Stimulated activated naive CD8-positive, alpha-beta T cell treated with anti-CD3 and anti-CD28 coated beads, Interleukin-15, amount 100 ng/mL, for 72 hours (primary cell): ENCODE measurements around the gene METTL16.
A peak's percentile ranks its signal among the peaks of the same experiment; 100 is the strongest.

Experiments used
- ATAC-seq: fragments of 150-1000 bp; cut with Tn5 transposase; 2 replicates; pipeline ENCODE4 v1.10.0; 2021; ENCODE audit warnings: mild to moderate bottlenecking, moderate library complexity
- DNase-seq, 2 donors: peaks; one replicate each; pipeline ENCODE4 v3.0.0; 2021 to 2022
- H3K27ac Mint-ChIP-seq, 2 donors: one replicate each; pipeline ENCODE4 v1.8.0; 2022; ENCODE audit warnings: mild to moderate bottlenecking in 2 of 2, mixed read lengths in 2 of 2, moderate library complexity in 2 of 2
- H3K27me3 Mint-ChIP-seq: one replicate; pipeline ENCODE4 v1.8.0; 2022; ENCODE audit warnings: mixed read lengths
- H3K4me1 Mint-ChIP-seq: one replicate; pipeline ENCODE4 v1.8.0; 2022; ENCODE audit warnings: mild to moderate bottlenecking, mixed read lengths
- H3K4me3 Mint-ChIP-seq, 2 donors: one replicate each; pipeline ENCODE4 v1.8.0; 2022; ENCODE audit warnings: mild to moderate bottlenecking in 2 of 2, mixed read lengths in 2 of 2, moderate library complexity in 1 of 2
- H3K9me3 Mint-ChIP-seq, 2 donors: one replicate each; pipeline ENCODE4 v1.8.0; 2022; ENCODE audit warnings: mixed read lengths in 2 of 2

The METTL16 gene

DNA sequence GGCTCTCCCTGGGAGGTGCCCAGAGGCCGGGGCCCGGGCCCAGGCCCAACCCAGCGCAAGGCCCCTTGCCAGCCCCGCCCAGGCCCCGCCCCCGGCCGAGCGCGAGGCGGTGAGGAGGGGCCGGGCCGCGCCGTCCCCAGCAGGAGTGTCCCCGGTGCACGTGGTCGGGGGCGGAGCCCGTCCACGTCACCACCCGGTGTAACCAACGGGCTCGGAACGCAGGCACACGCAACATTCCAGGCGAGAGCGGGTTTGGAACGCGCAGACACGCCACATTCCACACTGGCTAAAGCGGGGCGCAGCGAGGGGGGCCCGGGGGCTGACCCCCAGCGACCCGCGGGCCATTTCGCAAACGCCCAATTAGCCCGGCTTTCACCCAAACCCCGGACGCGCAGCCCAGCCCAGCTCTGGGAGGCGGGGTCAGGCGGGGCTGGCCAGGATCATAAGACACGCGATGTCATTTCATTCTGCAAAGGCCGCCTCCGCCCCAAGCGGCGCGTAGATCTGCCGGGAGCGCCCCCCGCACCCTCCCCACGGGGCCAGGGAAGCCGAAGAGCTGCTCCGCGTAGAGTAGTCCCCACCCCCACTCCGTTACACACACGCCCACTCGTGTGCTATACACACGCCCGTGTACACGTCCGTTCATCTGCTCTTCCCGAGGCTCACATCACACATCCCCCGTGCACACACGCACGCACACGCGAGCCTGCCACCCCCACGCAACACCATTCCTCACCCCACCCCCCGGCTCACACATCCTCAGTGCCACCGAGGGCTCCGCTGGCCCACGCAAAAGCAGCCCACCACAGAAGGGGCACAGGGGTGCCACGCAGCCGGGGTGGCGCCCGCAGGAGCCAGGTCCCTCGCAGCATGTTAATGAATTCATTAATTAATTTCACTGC is 111.9 kb downstream of the METTL16 start:
- peaks cover 71% of the 10 kb centered on the region for H3K4me1 Mint-ChIP-seq
- H3K4me3 Mint-ChIP-seq: peak overlapping the region; percentile 85 to 98
- ATAC-seq: peak; percentile 73
- H3K27me3 Mint-ChIP-seq: no peaks in the 10 kb centered on the region
- no peaks in the 10 kb centered on the region for H3K9me3 Mint-ChIP-seq
- peak; percentile 91 to 93 for DNase-seq
- H3K27ac Mint-ChIP-seq: peak overlapping the region; percentile 94 to 100

- no peaks in the 10 kb centered on the region for H3K27me3 Mint-ChIP-seq
- no peaks in the 10 kb centered on the region for H3K9me3 Mint-ChIP-seq
- peak; percentile 13 for ATAC-seq
- peak overlapping the region; percentile 94 to 96 for H3K27ac Mint-ChIP-seq
- peak in 1 of 2 donors; percentile 53 for DNase-seq
- peaks cover 74% of the 10 kb centered on the region for H3K4me1 Mint-ChIP-seq
- peak overlapping the region; percentile 85 to 98 for H3K4me3 Mint-ChIP-seq
Measured at GRCh38 chr17:2398655-2399571, 112.8 kb downstream of the METTL16 start.

DNA sequence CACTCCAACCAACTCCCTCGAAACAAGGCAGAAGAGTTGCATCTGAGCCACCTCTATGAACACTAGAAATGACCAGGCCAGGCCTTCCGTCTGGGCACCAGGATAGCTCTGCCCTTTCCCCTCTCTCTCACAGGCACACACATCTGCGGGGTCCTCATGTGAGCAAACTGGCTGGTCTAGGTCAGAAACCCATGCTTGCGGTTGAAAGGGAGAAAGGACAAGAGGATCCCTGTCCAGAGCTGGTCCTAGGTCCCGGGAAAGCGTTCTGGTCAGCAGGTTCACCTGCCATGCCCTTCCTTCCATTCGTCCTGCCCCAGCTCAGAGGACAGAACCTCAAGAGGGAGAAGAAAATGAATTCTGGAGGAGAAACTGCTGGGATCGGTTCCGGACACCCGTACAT is 113.5 kb downstream of the METTL16 start:
- Mint-ChIP-seq H3K9me3 (no peaks in the 10 kb centered on the region), H3K4me1 (peaks cover 74% of the 10 kb centered on the region), H3K4me3 (peak overlapping the region; percentile 85 to 98), H3K27ac (peak overlapping the region; percentile 49 to 57), H3K27me3 (no peaks in the 10 kb centered on the region)
- DNase-seq (no peak), ATAC-seq (no peak)

DNA sequence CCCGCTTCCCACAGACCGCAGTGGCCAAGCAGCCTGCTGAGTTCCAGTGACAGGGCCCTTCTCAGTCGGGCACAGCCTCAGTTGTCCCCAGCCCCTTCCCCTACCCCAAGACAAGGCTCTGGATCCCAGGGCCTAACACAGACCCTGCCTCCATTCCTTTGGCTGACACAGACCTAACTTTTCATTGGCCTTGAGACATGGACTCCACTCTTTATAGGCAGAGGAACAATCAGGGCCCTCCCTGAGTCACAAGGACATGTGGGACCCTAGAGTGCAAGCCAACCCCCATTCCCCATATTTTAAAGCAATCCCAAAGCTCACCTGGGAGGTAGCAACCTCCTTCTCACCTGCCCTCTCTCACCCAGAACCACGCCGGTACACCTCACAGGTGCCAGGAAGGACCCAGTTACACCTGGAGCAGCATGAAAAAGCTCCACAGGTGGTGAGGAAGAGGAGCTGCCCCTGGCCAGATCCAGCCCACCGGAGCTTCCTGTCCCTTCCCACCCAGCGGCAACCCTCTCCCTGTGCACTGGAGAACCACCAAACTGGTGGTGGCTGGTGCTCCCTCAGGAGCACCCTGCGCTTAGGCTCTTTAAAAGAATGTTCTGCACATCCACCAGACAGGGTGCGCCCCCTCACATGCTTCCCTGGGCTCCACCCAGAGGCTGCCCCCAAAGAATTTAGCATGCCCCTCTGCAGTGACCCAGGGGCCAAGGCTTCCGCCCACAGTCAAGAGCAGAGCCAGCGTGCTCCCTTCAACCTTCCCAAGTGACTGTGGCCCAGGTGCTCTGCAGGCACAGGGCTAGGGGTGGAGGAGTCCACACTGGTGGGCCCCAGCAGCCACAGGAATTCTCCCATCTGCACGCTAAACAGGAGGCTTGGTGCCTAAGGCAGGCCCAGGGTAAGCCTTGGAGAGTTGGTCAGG is 114.2 kb downstream of the METTL16 start:
- DNase-seq (no peak), ATAC-seq (no peak)
- peaks cover 68% of the 10 kb centered on the region for H3K4me1 Mint-ChIP-seq
- no peaks in the 10 kb centered on the region for H3K9me3 Mint-ChIP-seq
- no peaks in the 10 kb centered on the region for H3K27me3 Mint-ChIP-seq
- peak overlapping the region; percentile 85 to 98 for H3K4me3 Mint-ChIP-seq
- peak overlapping the region; percentile 19 to 94 for H3K27ac Mint-ChIP-seq

DNA sequence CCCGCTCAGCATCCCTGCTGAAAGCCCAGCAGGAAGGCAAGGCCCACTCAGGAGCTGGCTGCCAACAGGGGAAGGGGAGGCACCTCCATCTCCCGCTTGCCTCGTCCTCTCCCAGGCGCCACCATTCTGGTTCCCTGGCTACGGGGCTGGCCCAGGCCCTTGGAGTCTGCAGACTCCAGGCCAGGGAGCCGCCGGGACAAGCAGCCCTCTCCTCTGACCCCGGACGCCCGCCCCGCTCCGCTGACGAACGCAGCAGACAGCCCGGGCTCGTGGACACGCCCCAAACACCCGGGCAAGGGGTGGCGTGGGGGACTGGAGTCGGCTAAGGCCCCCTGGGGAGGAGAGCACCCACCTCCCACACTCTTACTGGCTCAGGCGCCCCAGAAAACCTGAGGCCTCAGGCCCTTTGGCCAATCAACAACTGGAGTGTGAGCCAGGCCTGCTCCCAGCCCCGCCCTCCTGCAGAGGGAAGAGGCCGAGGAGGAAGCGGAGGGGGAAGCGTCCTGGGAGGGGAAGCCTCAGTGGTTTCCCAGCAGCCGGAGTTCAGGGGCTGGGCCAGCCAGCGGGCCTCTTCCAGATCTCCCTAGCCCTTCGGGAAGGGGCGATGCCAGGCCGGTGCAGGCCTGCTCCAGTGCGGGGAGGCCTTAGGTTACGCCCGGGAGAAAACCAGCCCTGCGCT is 115.0 kb downstream of the METTL16 start:
- peak; percentile 53 to 68 for DNase-seq
- no peaks in the 10 kb centered on the region for H3K9me3 Mint-ChIP-seq
- H3K27ac Mint-ChIP-seq: peak overlapping the region; percentile 19 to 94
- peaks cover 71% of the 10 kb centered on the region for H3K4me1 Mint-ChIP-seq
- no peak for ATAC-seq
- no peaks in the 10 kb centered on the region for H3K27me3 Mint-ChIP-seq
- H3K4me3 Mint-ChIP-seq: peak overlapping the region; percentile 85 to 98

DNA sequence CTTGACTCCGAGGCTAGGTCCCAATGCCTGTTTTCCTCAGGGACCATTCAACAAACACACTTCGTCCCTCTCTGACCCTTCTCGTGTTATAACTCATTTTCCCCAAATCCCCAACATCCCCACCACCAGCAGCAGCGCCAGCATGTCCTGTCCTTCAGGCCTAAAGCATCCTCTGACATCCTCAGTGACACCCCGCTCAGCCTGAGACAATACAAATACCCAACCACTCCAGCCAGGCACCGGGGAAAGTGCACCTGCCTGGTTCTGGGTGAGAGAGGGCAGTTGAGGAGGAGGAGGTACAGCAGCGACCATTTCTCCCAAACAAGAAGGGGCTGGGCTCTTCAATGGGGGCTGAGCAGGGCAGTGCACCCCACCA is 115.5 kb downstream of the METTL16 start:
- no peak for DNase-seq
- H3K27me3 Mint-ChIP-seq: no peaks in the 10 kb centered on the region
- no peaks in the 10 kb centered on the region for H3K9me3 Mint-ChIP-seq
- ATAC-seq: no peak
- H3K4me1 Mint-ChIP-seq: peaks cover 76% of the 10 kb centered on the region
- peak overlapping the region in 1 of 2 donors; percentile 9 for H3K27ac Mint-ChIP-seq
- peak overlapping the region; percentile 85 to 98 for H3K4me3 Mint-ChIP-seq

- ATAC-seq: no peak
- Mint-ChIP-seq H3K9me3 (no peaks in the 10 kb centered on the region), H3K27me3 (no peaks in the 10 kb centered on the region), H3K27ac (peak overlapping the region in 1 of 2 donors; percentile 86), H3K4me3 (peak overlapping the region; percentile 85 to 98), H3K4me1 (peaks cover 82% of the 10 kb centered on the region)
- no peak for DNase-seq
Measured at GRCh38 chr17:2395258-2396181, 116.2 kb downstream of the METTL16 start.

- Mint-ChIP-seq H3K9me3 (no peaks in the 10 kb centered on the region), H3K27ac (no peak overlapping the region), H3K4me3 (peak overlapping the region; percentile 44 to 58), H3K27me3 (no peaks in the 10 kb centered on the region), H3K4me1 (peaks cover 85% of the 10 kb centered on the region)
- ATAC-seq (no peak), DNase-seq (no peak)
Measured at GRCh38 chr17:2394775-2395201, 116.9 kb downstream of the METTL16 start.

- no peak for ATAC-seq
- H3K27me3 Mint-ChIP-seq: no peaks in the 10 kb centered on the region
- no peak for DNase-seq
- no peaks in the 10 kb centered on the region for H3K9me3 Mint-ChIP-seq
- peak overlapping the region; percentile 88 to 89 for H3K4me3 Mint-ChIP-seq
- H3K4me1 Mint-ChIP-seq: peaks cover 87% of the 10 kb centered on the region
- peak overlapping the region; percentile 81 to 97 for H3K27ac Mint-ChIP-seq
Measured at GRCh38 chr17:2393954-2394749, 117.5 kb downstream of the METTL16 start.

- Mint-ChIP-seq H3K27ac (peak overlapping the region; percentile 91 to 97), H3K9me3 (no peaks in the 10 kb centered on the region), H3K27me3 (no peaks in the 10 kb centered on the region), H3K4me1 (peaks cover 87% of the 10 kb centered on the region), H3K4me3 (peak overlapping the region; percentile 84 to 86)
- ATAC-seq (peak; percentile 68), DNase-seq (peak; percentile 91 to 93)
Measured at GRCh38 chr17:2393174-2393953, 118.3 kb downstream of the METTL16 start.

DNA sequence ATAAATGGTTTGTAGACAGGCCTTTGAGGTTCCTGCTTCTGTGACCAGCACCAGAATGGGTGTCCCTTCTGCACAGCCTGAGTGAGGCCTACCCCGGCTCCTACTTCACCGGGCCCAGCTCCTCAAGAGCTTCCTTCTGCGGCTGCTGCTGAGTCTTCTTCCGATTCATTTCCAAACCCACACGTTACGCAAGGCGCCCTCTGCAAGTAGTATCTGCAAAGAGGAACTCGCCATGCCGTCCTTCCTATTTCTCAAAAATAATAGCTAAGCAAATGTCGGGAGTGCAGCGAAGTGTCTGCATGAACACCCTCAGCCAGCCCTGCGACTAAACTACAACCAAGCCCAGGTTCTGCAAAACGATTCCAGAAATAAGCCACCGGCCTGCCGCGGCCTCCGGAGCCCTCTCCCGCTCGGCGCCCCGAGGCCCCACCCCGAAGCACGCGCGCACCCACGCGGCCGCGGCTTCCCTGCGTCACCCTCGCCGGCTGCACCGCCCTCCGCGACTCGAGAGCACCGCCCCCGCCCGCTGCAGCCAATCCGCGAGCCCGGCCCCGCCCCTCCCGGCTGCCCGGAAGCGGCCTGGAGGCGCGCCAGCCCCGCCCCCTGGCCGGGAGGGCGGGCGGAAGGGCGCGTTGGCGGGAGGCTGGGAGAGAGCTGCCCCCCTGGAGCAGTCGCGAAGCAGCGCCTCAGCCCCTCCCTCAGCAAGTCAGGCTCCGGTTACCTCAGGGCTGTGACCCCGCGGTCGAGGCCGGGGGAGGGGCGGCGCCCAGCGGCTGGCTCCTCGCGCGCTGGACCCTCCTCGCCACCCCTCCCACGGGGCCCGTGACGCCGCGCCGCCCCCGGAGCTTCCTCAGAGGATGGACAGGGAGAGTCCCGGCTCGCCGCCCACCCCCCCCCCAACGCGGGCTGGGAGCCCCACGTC is 119.2 kb downstream of the METTL16 start:
- peak overlapping the region; percentile 92 for H3K4me3 Mint-ChIP-seq
- peak overlapping the region; percentile 91 to 94 for H3K27ac Mint-ChIP-seq
- DNase-seq (peak; percentile 98 to 99), ATAC-seq (peak; percentile 74)
- no peaks in the 10 kb centered on the region for H3K27me3 Mint-ChIP-seq
- H3K9me3 Mint-ChIP-seq: no peaks in the 10 kb centered on the region
- peaks cover 84% of the 10 kb centered on the region for H3K4me1 Mint-ChIP-seq
